Naive thymus-derived CD8-positive, alpha-beta T cell (primary cell): ENCODE results near the gene NBPF8. TPM values are rescaled to one million over a fixed set of nuclear protein-coding genes. Genes with fewer than 3 reads are reported as not detected.
"Not testable (repeated sequence)": the region's sequence is repeated elsewhere in the genome, so short reads cannot be mapped to it uniquely, and the experiment has no call there.

ENCODE experiments used
- ATAC-seq, 2 donors: fragments of 150-1000 bp; cut with Tn5 transposase in 1 of 2; sonication (Bioruptor Pico), chemical (Tn5 transposase) in 1 of 2; 1 replicate in 1 of 2; 2 replicates in 1 of 2; pipeline ENCODE4 v1.10.0; 2021; ENCODE audit warnings: mild to moderate bottlenecking in 2 of 2, moderate library complexity in 2 of 2
- POLR2A ChIA-PET: fragments of 350-600 bp; sonication (Branson Sonifier 250); formaldehyde crosslinking; loops from one replicate; lab custom pipeline; 2021; ENCODE audit warnings: antibody characterized with exemption; lab: Charles Lee
- DNase-seq, 10 donors: peaks; one replicate each; pipeline versions ENCODE4 v3.0.0 to v3.0.0-alpha.2; 2020 to 2022
- H3K27ac Mint-ChIP-seq, 10 donors: one replicate each; pipeline ENCODE4 v1.8.0; 2020 to 2022; ENCODE audit warnings: mild to moderate bottlenecking in 10 of 10, mixed read lengths in 10 of 10, moderate library complexity in 4 of 10, inconsistent platforms in 1 of 10
- H3K27me3 Mint-ChIP-seq, 5 donors: one replicate each; pipeline ENCODE4 v1.8.0; 2021 to 2022; ENCODE audit warnings: mixed read lengths in 5 of 5
- H3K36me3 Mint-ChIP-seq, 3 donors: one replicate each; pipeline ENCODE4 v1.8.0; 2020 to 2022; ENCODE audit warnings: mixed read lengths in 3 of 3, mild to moderate bottlenecking in 2 of 3, inconsistent platforms in 1 of 3
- H3K4me1 Mint-ChIP-seq, 4 donors: one replicate each; pipeline ENCODE4 v1.8.0; 2021 to 2022; ENCODE audit warnings: mixed read lengths in 4 of 4
- H3K4me3 Mint-ChIP-seq, 10 donors: one replicate each; pipeline ENCODE4 v1.8.0; 2020 to 2022; ENCODE audit warnings: mild to moderate bottlenecking in 10 of 10, mixed read lengths in 10 of 10, moderate library complexity in 6 of 10, inconsistent platforms in 1 of 10
- H3K9me3 Mint-ChIP-seq, 9 donors: one replicate each; pipeline ENCODE4 v1.8.0; 2020 to 2022; ENCODE audit warnings: mixed read lengths in 9 of 9, mild to moderate bottlenecking in 3 of 9, inconsistent platforms in 1 of 9, moderate library complexity in 1 of 9
- polyA plus RNA-seq, 3 donors: library from polyadenylated mRNA; unstranded; fragments of 300-500 nt; fragmentation: Illumina TruSeq; gene quantifications; one replicate each; pipeline ENCODE4 v1.2.3, GENCODE V29; 2021
- total RNA-seq, 8 experiments: library from RNA in 2 of 8; stranded (reverse) in 2 of 8; gene quantifications; one replicate each; pipeline ENCODE4 v1.2.3 and lab custom pipeline; 2021 to 2026

NBPF8 gene, protein sequence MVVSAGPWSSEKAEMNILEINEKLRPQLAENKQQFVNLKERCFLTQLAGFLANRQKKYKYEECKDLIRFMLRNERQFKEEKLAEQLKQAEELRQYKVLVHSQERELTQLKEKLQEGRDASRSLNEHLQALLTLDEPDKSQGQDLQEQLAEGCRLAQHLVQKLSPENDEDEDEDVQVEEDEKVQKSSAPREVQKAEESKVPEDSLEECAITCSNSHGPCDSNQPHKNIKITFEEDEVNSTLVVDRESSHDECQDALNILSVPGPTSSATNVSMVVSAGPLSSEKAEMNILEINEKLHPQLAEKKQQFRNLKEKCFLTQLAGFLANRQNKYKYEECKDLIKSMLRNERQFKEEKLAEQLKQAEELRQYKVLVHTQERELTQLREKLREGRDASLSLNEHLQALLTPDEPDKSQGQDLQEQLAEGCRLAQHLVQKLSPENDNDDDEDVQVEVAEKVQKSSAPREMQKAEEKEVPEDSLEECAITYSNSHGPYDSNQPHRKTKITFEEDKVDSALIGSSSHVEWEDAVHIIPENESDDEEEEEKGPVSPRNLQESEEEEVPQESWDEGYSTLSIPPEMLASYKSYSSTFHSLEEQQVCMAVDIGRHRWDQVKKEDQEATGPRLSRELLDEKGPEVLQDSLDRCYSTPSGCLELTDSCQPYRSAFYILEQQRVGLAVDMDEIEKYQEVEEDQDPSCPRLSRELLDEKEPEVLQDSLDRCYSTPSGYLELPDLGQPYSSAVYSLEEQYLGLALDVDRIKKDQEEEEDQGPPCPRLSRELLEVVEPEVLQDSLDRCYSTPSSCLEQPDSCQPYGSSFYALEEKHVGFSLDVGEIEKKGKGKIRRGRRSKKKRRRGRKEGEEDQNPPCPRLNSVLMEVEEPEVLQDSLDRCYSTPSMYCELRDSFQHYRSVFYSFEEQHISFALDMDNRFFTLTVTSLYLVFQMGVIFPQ
- total RNA-seq: 10 to 100 TPM; 53.2 to 56.0 TPM
- 1 to 10 TPM in 1 of 3 donors, under 1 TPM in 2; 0.22 to 2.8 (median 0.44) TPM for polyA plus RNA-seq
- 34.0 to 139 (median 67.1) reads per million in 6 experiments for total RNA-seq (lab: John Stamatoyannopoulos, UW)

- H3K27me3 Mint-ChIP-seq, POLR2A ChIA-PET, H3K4me1 Mint-ChIP-seq, H3K9me3 Mint-ChIP-seq, H3K36me3 Mint-ChIP-seq: not testable (repeated sequence)
- DNase-seq (peak; percentile 50 to 86 (median 69)), ATAC-seq (peak; percentile 97 to 98)
- peak within 1 kb of the TSS; percentile 49 to 96 (median 90) for H3K27ac Mint-ChIP-seq
- peak within 1 kb of the TSS; percentile 86 to 95 (median 92) for H3K4me3 Mint-ChIP-seq
These were observed at the start of gene NBPF8 for GRCh38 chr1:120414911-120415480. Gene NBPF8 (plus strand): TSS chr1:120415035. CDS start chr1:120436523, 21,488 bp downstream.

GRCh38 chr1:120367709-120368108 is 47.1 kb upstream of the NBPF8 start:
- ATAC-seq, H3K4me3 Mint-ChIP-seq, POLR2A ChIA-PET, H3K9me3 Mint-ChIP-seq, H3K27ac Mint-ChIP-seq, H3K27me3 Mint-ChIP-seq, DNase-seq, H3K4me1 Mint-ChIP-seq, H3K36me3 Mint-ChIP-seq: not testable (repeated sequence)

DNA sequence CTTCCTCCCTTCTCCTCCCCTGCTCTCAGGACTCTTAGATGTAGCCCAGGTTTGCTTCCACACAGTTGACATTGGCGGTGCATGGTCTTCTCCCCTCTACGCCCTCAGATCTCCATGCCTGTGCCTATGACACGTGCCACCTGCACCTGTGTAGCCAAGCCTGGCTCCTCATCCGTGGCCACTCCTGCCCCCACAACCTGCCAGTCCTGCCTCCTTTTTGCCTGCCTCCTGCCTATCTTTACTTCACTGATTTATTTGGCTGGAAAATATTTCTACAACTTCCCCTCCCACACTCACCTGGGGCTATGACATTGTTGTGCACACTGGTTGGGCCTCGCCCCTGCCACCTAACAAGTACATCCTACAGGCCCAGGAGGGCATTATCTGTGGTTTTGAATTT is 28.2 kb upstream of the NBPF8 start:
- H3K4me3 Mint-ChIP-seq, DNase-seq, H3K4me1 Mint-ChIP-seq, H3K27me3 Mint-ChIP-seq, POLR2A ChIA-PET, H3K36me3 Mint-ChIP-seq, H3K9me3 Mint-ChIP-seq, ATAC-seq: not testable (repeated sequence)
- H3K27ac Mint-ChIP-seq: peak overlapping the region in 1 of 10 donors; percentile 43

DNA sequence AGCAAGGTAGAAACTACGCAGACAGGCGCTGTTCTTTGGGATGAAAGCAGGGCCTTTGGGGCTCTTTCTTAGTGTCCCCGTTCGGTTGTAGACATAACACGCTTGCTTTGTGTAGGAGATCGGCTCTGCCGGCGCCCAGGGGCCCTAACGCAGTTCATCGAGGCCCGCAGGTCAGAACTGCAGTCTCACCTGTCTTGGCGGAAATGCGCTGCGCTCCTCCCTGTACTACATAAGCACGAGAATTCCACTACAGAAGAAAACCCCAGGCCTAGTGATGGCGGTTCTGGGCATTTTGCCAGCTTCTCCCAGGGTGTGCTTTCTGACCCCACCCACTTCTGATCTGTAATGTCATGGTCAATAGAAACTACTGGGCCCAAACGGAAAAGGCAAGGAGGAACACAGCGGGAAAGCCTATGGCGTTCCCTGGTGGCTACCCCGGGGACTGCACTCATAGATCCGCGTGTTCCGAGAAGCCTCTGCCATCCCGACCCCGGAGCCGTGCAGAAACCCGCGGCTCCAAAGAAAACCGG is 26.2 kb upstream of the NBPF8 start:
- H3K36me3 Mint-ChIP-seq, H3K9me3 Mint-ChIP-seq, POLR2A ChIA-PET, H3K4me1 Mint-ChIP-seq, H3K27me3 Mint-ChIP-seq: not testable (repeated sequence)
- H3K27ac Mint-ChIP-seq: peak overlapping the region in 1 of 10 donors; percentile 82
- peak in 8 of 10 donors; percentile 9 to 57 (median 36) for DNase-seq
- H3K4me3 Mint-ChIP-seq: peak overlapping the region in 2 of 10 donors; percentile 53 to 74
- ATAC-seq: peak; percentile 40 to 75

- H3K27me3 Mint-ChIP-seq, H3K27ac Mint-ChIP-seq, POLR2A ChIA-PET: not testable (repeated sequence)
These were observed 23.5 kb upstream of the NBPF8 start for GRCh38 chr1:120391365-120391764.

GRCh38 chr1:120393316-120394232 is 21.3 kb upstream of the NBPF8 start:
- H3K4me1 Mint-ChIP-seq, ATAC-seq, H3K27ac Mint-ChIP-seq, H3K27me3 Mint-ChIP-seq, POLR2A ChIA-PET, H3K36me3 Mint-ChIP-seq, H3K9me3 Mint-ChIP-seq, H3K4me3 Mint-ChIP-seq: not testable (repeated sequence)
- peak in 2 of 10 donors; percentile 17 to 27 for DNase-seq

More at GRCh38 chr1:120391365-120391764, 23.5 kb upstream of the NBPF8 start:
- not testable (repeated sequence) for H3K4me3 Mint-ChIP-seq, H3K36me3 Mint-ChIP-seq, H3K9me3 Mint-ChIP-seq, ATAC-seq, DNase-seq, H3K4me1 Mint-ChIP-seq

- H3K36me3 Mint-ChIP-seq, POLR2A ChIA-PET, H3K9me3 Mint-ChIP-seq, H3K4me3 Mint-ChIP-seq, H3K4me1 Mint-ChIP-seq, H3K27me3 Mint-ChIP-seq, H3K27ac Mint-ChIP-seq, DNase-seq: not testable (repeated sequence)
- ATAC-seq: peak; percentile 47 to 64
These were observed 9.5 kb upstream of the NBPF8 start for GRCh38 chr1:120405348-120405747.

GRCh38 chr1:120414451-120414850 is 384 bp upstream of the NBPF8 start:
- H3K36me3 Mint-ChIP-seq, H3K9me3 Mint-ChIP-seq, DNase-seq, H3K4me1 Mint-ChIP-seq, POLR2A ChIA-PET, H3K27me3 Mint-ChIP-seq, H3K27ac Mint-ChIP-seq: not testable (repeated sequence)
- ATAC-seq: peak; percentile 15
- H3K4me3 Mint-ChIP-seq: peak overlapping the region in 1 of 10 donors; percentile 86

- H3K36me3 Mint-ChIP-seq, POLR2A ChIA-PET, H3K27me3 Mint-ChIP-seq, H3K9me3 Mint-ChIP-seq, H3K4me1 Mint-ChIP-seq: not testable (repeated sequence)
- Mint-ChIP-seq H3K4me3 (peak overlapping the region; percentile 86 to 95 (median 92)), H3K27ac (peak overlapping the region; percentile 49 to 93 (median 86))
- DNase-seq (peak in 8 of 10 donors; percentile 1 to 55 (median 24)), ATAC-seq (peak; percentile 12 to 14)
These were observed 692 bp downstream of the NBPF8 start for GRCh38 chr1:120415492-120415961.

- H3K4me1 Mint-ChIP-seq, ATAC-seq, H3K4me3 Mint-ChIP-seq, DNase-seq, H3K9me3 Mint-ChIP-seq, H3K27ac Mint-ChIP-seq, POLR2A ChIA-PET, H3K27me3 Mint-ChIP-seq: not testable (repeated sequence)
- H3K36me3 Mint-ChIP-seq: peaks cover 0 to 16% (median 0%) of the 10 kb centered on the region in 3 donors
These were observed 10.2 kb downstream of the NBPF8 start for GRCh38 chr1:120425063-120425462.

- H3K36me3 Mint-ChIP-seq: peaks cover 0 to 10% (median 0%) of the 10 kb centered on the region in 3 donors
- H3K27ac Mint-ChIP-seq, H3K4me3 Mint-ChIP-seq, POLR2A ChIA-PET, H3K27me3 Mint-ChIP-seq, DNase-seq, H3K4me1 Mint-ChIP-seq, ATAC-seq, H3K9me3 Mint-ChIP-seq: not testable (repeated sequence)
These were observed 16.8 kb downstream of the NBPF8 start for GRCh38 chr1:120431626-120432025.
